Liver (tissue), 9 donors: ENCODE results near the gene ECSIT. TPM values are rescaled to one million over a fixed set of nuclear protein-coding genes. Genes with fewer than 3 reads are reported as not detected.

Experiments used
- DNase-seq: peaks from one replicate; pipeline ENCODE4 v3.0.0-alpha.2; 2017; ENCODE audit warnings: low spot score
- H3K27ac ChIP-seq, 2 donors: one replicate each; pipeline ENCODE4 v1.7.0; 2013; ENCODE audit warnings: inconsistent platforms in 2 of 2, low read length in 2 of 2, control low read depth in 1 of 2, low read depth in 1 of 2, mild to moderate bottlenecking in 1 of 2
- H3K27me3 ChIP-seq, 4 donors: one replicate each; pipeline versions ENCODE4 v1.6.1 to v1.7.0; 2013; ENCODE audit warnings: low read length in 3 of 4, inconsistent platforms in 1 of 4, mild to moderate bottlenecking in 1 of 4, moderate library complexity in 1 of 4; ENCODE audit not compliant: control insufficient read depth in 4 of 4, insufficient read depth in 4 of 4
- H3K36me3 ChIP-seq, 4 donors: one replicate each; pipeline versions ENCODE4 v1.6.1 to v1.7.0; 2013; ENCODE audit warnings: low read length in 3 of 4, mild to moderate bottlenecking in 3 of 4, low read depth in 1 of 4, moderate library complexity in 1 of 4; ENCODE audit not compliant: control insufficient read depth in 4 of 4, insufficient read depth in 3 of 4
- H3K4me1 ChIP-seq, 4 donors: one replicate each; pipeline versions ENCODE4 v1.6.1 to v1.7.0; 2013; ENCODE audit warnings: low read length in 3 of 4, mild to moderate bottlenecking in 3 of 4, moderate library complexity in 1 of 4; ENCODE audit not compliant: control insufficient read depth in 4 of 4, insufficient read depth in 4 of 4
- H3K4me3 ChIP-seq, 3 donors: one replicate each; pipeline versions ENCODE4 v1.6.1 to v1.7.0; 2013; ENCODE audit warnings: low read length in 3 of 3, control low read depth in 1 of 3, low read depth in 1 of 3, mild to moderate bottlenecking in 1 of 3
- H3K9ac ChIP-seq, 2 donors: one replicate each; pipeline ENCODE4 v1.7.0; 2013; ENCODE audit warnings: low read length in 2 of 2, mild to moderate bottlenecking in 2 of 2, moderate library complexity in 2 of 2, control low read depth in 1 of 2, low read depth in 1 of 2
- H3K9me3 ChIP-seq, 4 donors: one replicate each; pipeline versions ENCODE4 v1.6.1 to v1.7.0; 2013; ENCODE audit warnings: low read length in 3 of 4; ENCODE audit not compliant: control insufficient read depth in 4 of 4
- CTCF ChIP-seq: fragments of 150-350 bp; IDR thresholded peaks from 2 replicates; pipeline ENCODE4 v1.5.1; 2017; ENCODE audit warnings: improper control_type of control experiment, low read depth, low read length; ENCODE audit not compliant: missing input control
- EGR1 ChIP-seq, 2 donors: IDR thresholded peaks; 2 replicates each; pipeline ENCODE4 v1.6.1; 2016 to 2018; ENCODE audit warnings: antibody characterized with exemption in 2 of 2, low read depth in 2 of 2
- FOXA2 ChIP-seq: IDR thresholded peaks from 2 replicates; pipeline ENCODE4 v1.6.1; 2016; ENCODE audit warnings: antibody characterized with exemption
- GABPA ChIP-seq, 2 donors: IDR thresholded peaks in 1 of 2; conservative IDR thresholded peaks in 1 of 2; 2 replicates each; pipeline ENCODE4 v1.6.1; 2016; ENCODE audit warnings: antibody characterized with exemption in 2 of 2, mild to moderate bottlenecking in 1 of 2, moderate library complexity in 1 of 2
- HNF4G ChIP-seq: IDR thresholded peaks from 2 replicates; pipeline ENCODE4 v1.6.1; 2016; ENCODE audit warnings: antibody characterized with exemption
- JUND ChIP-seq, 2 donors: IDR thresholded peaks; 2 replicates each; pipeline ENCODE4 v1.6.1; 2016; ENCODE audit warnings: antibody characterized with exemption in 2 of 2
- NR2F2 ChIP-seq: IDR thresholded peaks from 2 replicates; pipeline ENCODE4 v1.6.1; 2016; ENCODE audit warnings: antibody characterized with exemption
- RAD21 ChIP-seq, 2 donors: IDR thresholded peaks; 2 replicates each; pipeline ENCODE4 v1.6.1; 2016; ENCODE audit warnings: antibody characterized with exemption in 2 of 2, mild to moderate bottlenecking in 2 of 2
- REST ChIP-seq: IDR thresholded peaks from 2 replicates; pipeline ENCODE4 v1.6.1; 2016; ENCODE audit warnings: antibody characterized with exemption, mild to moderate bottlenecking
- RXRA ChIP-seq, 2 donors: IDR thresholded peaks; 2 replicates each; pipeline ENCODE4 v1.6.1; 2017 to 2018; ENCODE audit warnings: antibody characterized with exemption in 2 of 2, mild to moderate bottlenecking in 1 of 2
- SP1 ChIP-seq: IDR thresholded peaks from 2 replicates; pipeline ENCODE4 v1.6.1; 2018; ENCODE audit warnings: antibody characterized with exemption, mild to moderate bottlenecking
- TAF1 ChIP-seq: conservative IDR thresholded peaks from 2 replicates; pipeline ENCODE4 v1.6.1; 2016; ENCODE audit warnings: antibody characterized with exemption, mild to moderate bottlenecking
- YY1 ChIP-seq: IDR thresholded peaks from 2 replicates; pipeline ENCODE4 v1.6.1; 2016; ENCODE audit warnings: antibody characterized with exemption, mild to moderate bottlenecking
- ZBTB33 ChIP-seq: IDR thresholded peaks from 2 replicates; pipeline ENCODE4 v1.6.1; 2016; ENCODE audit warnings: antibody characterized with exemption
- WGBS: extraction: QIAGEN DNeasy Blood & Tissue Kit; methylation state at CpG from one replicate; pipeline ENCODE4 v1.1.7; 2013; 5-methylcytosine and 5-hydroxymethylcytosine counted together
- polyA plus RNA-seq, 2 donors: library from polyadenylated mRNA; stranded (reverse) in 1 of 2; unstranded in 1 of 2; fragments of 200-250 nt in 1 of 2; fragments of >200 nt in 1 of 2; fragmentation: Nextera tagmentation in 1 of 2; extraction: Ambion mirVana in 1 of 2; gene quantifications; one replicate each; pipeline versions ENCODE4 v1.2.1 to v1.2.3, GENCODE V29; 2013 to 2015
- total RNA-seq, 2 donors: library from RNA; depleted of rRNA; stranded (reverse); fragments of >200 nt; gene quantifications; one replicate each; pipeline ENCODE4 v1.2.3, GENCODE V29; 2014
- TF ChIP-seq, protein P1 (sequence below): IDR thresholded peaks from 2 replicates; pipeline ENCODE4 v1.6.1; 2016; ENCODE audit warnings: antibody characterized with exemption
- TF ChIP-seq, protein P2 (sequence below): IDR thresholded peaks from 2 replicates; pipeline ENCODE4 v1.6.1; 2016; ENCODE audit warnings: antibody characterized with exemption
- donor health status: healthy.
- donor health status: healthy.
- donor health status: healthy.
- donor health status: healthy.
- donor health status: healthy.

The ECSIT gene
- total and polyA plus RNA-seq, 4 donors, result 20.5 to 37.4 (median 31.0) TPM

- DNase-seq, result no peak
- Histone ChIP-seq H3K27ac (no peak overlapping the region), H3K27me3 (no peaks in the 10 kb centered on the region), H3K9me3 (no peaks in the 10 kb centered on the region), H3K36me3 (no peaks in the 10 kb centered on the region), H3K9ac (no peak overlapping the region), H3K4me3 (no peak overlapping the region), H3K4me1 (no peaks in the 10 kb centered on the region)
- WGBS, result 86% methylated on average over 19 of the region's 19 CpGs
- no peak for TF ChIP-seq CTCF
- TF ChIP-seq JUND (IDR thresholded peaks at IDR 0.05), result no peak
- no peak for TF ChIP-seq YY1
- TF ChIP-seq SP1, result no peak
Measured at GRCh38 chr19:11458236-11458900, 70.6 kb downstream of the ECSIT start.

DNA sequence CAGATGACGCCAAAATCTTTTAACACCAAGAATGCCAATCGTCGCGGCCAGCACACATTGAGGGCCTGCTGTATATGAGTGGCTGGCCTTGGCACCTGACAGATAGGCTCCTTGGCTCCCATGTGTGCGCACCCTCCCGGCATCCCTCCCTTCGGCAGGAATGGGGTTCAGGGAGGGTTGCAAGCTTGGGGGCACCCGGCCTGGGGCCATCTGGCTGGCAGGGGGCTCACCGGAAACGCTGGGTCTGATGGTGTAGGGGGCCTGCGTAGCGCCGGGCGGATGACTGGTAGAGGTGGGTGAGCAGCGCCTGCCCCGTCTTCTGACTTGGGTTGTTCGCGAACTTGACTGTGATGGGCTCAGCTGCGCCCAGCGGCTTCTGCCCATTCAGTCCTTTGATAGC, 71.1 kb downstream of the ECSIT start:
- no peaks in the 10 kb centered on the region for H3K4me1 ChIP-seq
- WGBS, result 87% methylated on average over 20 of the region's 20 CpGs
- no peaks in the 10 kb centered on the region for H3K27me3 ChIP-seq
- DNase-seq, result no peak
- no peaks in the 10 kb centered on the region for H3K36me3 ChIP-seq
- H3K9ac ChIP-seq, result no peak overlapping the region
- H3K9me3 ChIP-seq, result no peaks in the 10 kb centered on the region
- no peak overlapping the region for H3K4me3 ChIP-seq
- no peak overlapping the region for H3K27ac ChIP-seq
- TF ChIP-seq TAF1 (no peak), GABPA (IDR thresholded peaks at IDR 0.05 in 1 of 2, conservative IDR thresholded peaks at IDR 0.05 in 1 of 2) (no peak), RAD21 (IDR thresholded peaks at IDR 0.05) (no peak), REST (no peak)
- TF ChIP-seq, protein P1, sequence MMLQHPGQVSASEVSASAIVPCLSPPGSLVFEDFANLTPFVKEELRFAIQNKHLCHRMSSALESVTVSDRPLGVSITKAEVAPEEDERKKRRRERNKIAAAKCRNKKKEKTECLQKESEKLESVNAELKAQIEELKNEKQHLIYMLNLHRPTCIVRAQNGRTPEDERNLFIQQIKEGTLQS, result no peak

GRCh38 chr19:11457115-11457514, 71.8 kb downstream of the ECSIT start:
- no peak overlapping the region for H3K27ac ChIP-seq
- TF ChIP-seq GABPA (IDR thresholded peaks at IDR 0.05 in 1 of 2, conservative IDR thresholded peaks at IDR 0.05 in 1 of 2) (no peak), FOXA2 (no peak), RAD21 (IDR thresholded peaks at IDR 0.05) (no peak), RXRA (IDR thresholded peaks at IDR 0.05) (no peak), ZBTB33 (no peak), HNF4G (no peak), TAF1 (no peak), SP1 (no peak), EGR1 (IDR thresholded peaks at IDR 0.05; ENCODE audit: low read depth in 2 of 2) (no peak), REST (no peak), YY1 (no peak), NR2F2 (no peak)
- TF ChIP-seq, protein P2, sequence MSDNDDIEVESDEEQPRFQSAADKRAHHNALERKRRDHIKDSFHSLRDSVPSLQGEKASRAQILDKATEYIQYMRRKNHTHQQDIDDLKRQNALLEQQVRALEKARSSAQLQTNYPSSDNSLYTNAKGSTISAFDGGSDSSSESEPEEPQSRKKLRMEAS, result no peak
- no peak overlapping the region for H3K4me3 ChIP-seq
- H3K27me3 ChIP-seq, result no peaks in the 10 kb centered on the region
- H3K4me1 ChIP-seq, result no peaks in the 10 kb centered on the region
- H3K9me3 ChIP-seq, result no peaks in the 10 kb centered on the region
- WGBS, result 29% methylated on average over 18 of the region's 18 CpGs
- H3K36me3 ChIP-seq, result no peaks in the 10 kb centered on the region
- no peak overlapping the region for H3K9ac ChIP-seq
- no peak for DNase-seq
